ENCODE data around the gene TPCN1. TPM values are rescaled to one million over a fixed set of nuclear protein-coding genes. Genes with fewer than 3 reads are reported as not detected.

The TPCN1 gene
- total and polyA plus RNA-seq, 2 of the 8 experiments (the other 6 are each of a cell fraction or from before 2014, with no cell fraction given), result 14.9 to 21.4 TPM

- Histone ChIP-seq H3K23me2 (ENCODE audit: low read depth, low read length) (no peaks in the 10 kb centered on the region), H3K4me2 (ENCODE audit: insufficient read depth in 1 of 2, low read depth in 2 of 2, low read length in 2 of 2) (no peak overlapping the region), H2AFZ (ENCODE audit: low read length) (no peak overlapping the region), H3K79me1 (ENCODE audit: low read depth, low read length) (no peaks in the 10 kb centered on the region), H3K27me3 (replicated peaks in 1 of 4; ENCODE audit: control insufficient read depth in 3 of 4, extremely low read depth in 1 of 4, insufficient read depth in 3 of 4, low read length in 3 of 4) (no peaks in the 10 kb centered on the region), H2BK20ac (ENCODE audit: low read length) (no peak overlapping the region), H3K27ac (ENCODE audit: low read depth, low read length) (no peak overlapping the region), H3K4ac (replicated peaks; ENCODE audit: insufficient read length, low read depth, low read length) (no peak overlapping the region), H3K23ac (ENCODE audit: insufficient read length) (no peak overlapping the region), H2BK5ac (ENCODE audit: low read depth, low read length) (no peak overlapping the region), H3K36me3 (ENCODE audit: control insufficient read depth in 2 of 4, insufficient read depth in 4 of 4, low read length in 3 of 4) (no peaks in the 10 kb centered on the region), H2BK15ac (ENCODE audit: low read length) (no peak overlapping the region), H4K20me1 (replicated peaks in 1 of 2; ENCODE audit: control insufficient read depth in 1 of 2, insufficient read depth in 2 of 2, low read length in 2 of 2) (no peaks in the 10 kb centered on the region), H3K79me2 (ENCODE audit: control insufficient read depth in 1 of 2, insufficient read depth in 2 of 2, low read length in 2 of 2) (no peaks in the 10 kb centered on the region), H3K18ac (ENCODE audit: extremely low read depth, low read length) (no peak overlapping the region), H2BK120ac (replicated peaks; ENCODE audit: low read depth, low read length) (no peak overlapping the region), H3K4me3 (ENCODE audit: extremely low read depth in 1 of 4, insufficient read depth in 2 of 4, low read depth in 3 of 4, low read length in 4 of 4) (no peak overlapping the region), H2AK5ac (ENCODE audit: low read depth, low read length) (0 out of 2 replicates have a peak overlapping the region, but pooled peaks have one; percentile 53), H3K56ac (replicated peaks; ENCODE audit: insufficient read length, low read depth, low read length) (no peak overlapping the region), H4K91ac (replicated peaks; ENCODE audit: insufficient read length, low read length) (no peak overlapping the region), H3K9ac (replicated peaks in 1 of 4; ENCODE audit: extremely low read depth in 1 of 4, low read depth in 3 of 4, low read length in 3 of 4) (no peak overlapping the region; a peak in 1 of 7 replicates), H3K14ac (ENCODE audit: insufficient read length) (no peak overlapping the region), H3K9me3 (ENCODE audit: insufficient read depth in 2 of 2, low read depth in 1 of 2, low read length in 1 of 2) (no peaks in the 10 kb centered on the region), H3K4me1 (replicated peaks in 1 of 4; ENCODE audit: control insufficient read depth in 3 of 4, insufficient read depth in 4 of 4, low read length in 3 of 4) (peaks cover 0 to 5% (median 0%) of the 10 kb centered on the region in 4 experiments; a peak in 2 of 7 replicates), H2BK12ac (ENCODE audit: low read depth, low read length) (no peak overlapping the region), H4K5ac (ENCODE audit: insufficient read length, low read depth, low read length) (no peak overlapping the region), H4K8ac (ENCODE audit: extremely low read depth, insufficient read depth, low read length) (no peak overlapping the region)
- 89% methylated on average over 1 of the region's 1 CpG; no CpG with 5 or more reads in 1 of the 2 experiments for WGBS, 2 experiments (ENCODE audit: extremely low coverage in 1 of 2, insufficient coverage in 1 of 2, insufficient read length in 1 of 2, insufficient replicate concordance in 2 of 2, low coverage in 1 of 2, low lambda C conversion rate in 2 of 2, missing lambda C conversion rate in 1 of 2)
- DNase-seq (ENCODE audit: low read depth in 1 of 2, low spot score in 2 of 2), result no peak
- CTCF ChIA-PET (ENCODE audit: partially characterized antibody), result interaction anchor here (1.2 to 1.8 kb wide), 4 partner anchors 13 to 227 kb away, joined by 4 to 8 read pairs (median 4); no protein-coding TSS in a partner anchor
- no peak for TF ChIP-seq HDAC6 (IDR thresholded peaks at IDR 0.05; ENCODE audit: low read depth, low read length)
- TF ChIP-seq FOSL1 (IDR thresholded peaks at IDR 0.05; ENCODE audit: insufficient read depth, low read depth, low read length), result no peak
- POLR2A ChIA-PET (ENCODE audit: partially characterized antibody), result interaction anchor here (3.5 kb wide), 1 partner anchor 13 kb away, joined by 30 read pairs; the partner anchor contains the start of genes DDX54 and RITA1
- FAIRE-seq, result no peak
Observed at GRCh38 chr12:113198296-113198695, 23.0 kb upstream of the TPCN1 start.

All from H1 (cell line).